ENCODE results near the gene TCP10L.
"Not testable (repeated sequence)": the region's sequence is repeated elsewhere in the genome, so short reads cannot be mapped to it uniquely, and the experiment has no call there.

The TCP10L gene

GRCh38 chr21:32569261-32570230, 15.8 kb downstream of the TCP10L start:
- in situ Hi-C loops (cut with MboI; ENCODE audit: low pct_unique_long_range_greater_than_20kb, low sequenced_read_pairs, unreplicated experiment), result no loop called here
- TF ChIP-seq CTCF (IDR thresholded peaks at IDR 0.05; ENCODE audit: extremely low read depth, insufficient read depth, missing control alignments), result peak; percentile 85
- peak; percentile 85 for DNase-seq (ENCODE audit: low spot score)

DNA sequence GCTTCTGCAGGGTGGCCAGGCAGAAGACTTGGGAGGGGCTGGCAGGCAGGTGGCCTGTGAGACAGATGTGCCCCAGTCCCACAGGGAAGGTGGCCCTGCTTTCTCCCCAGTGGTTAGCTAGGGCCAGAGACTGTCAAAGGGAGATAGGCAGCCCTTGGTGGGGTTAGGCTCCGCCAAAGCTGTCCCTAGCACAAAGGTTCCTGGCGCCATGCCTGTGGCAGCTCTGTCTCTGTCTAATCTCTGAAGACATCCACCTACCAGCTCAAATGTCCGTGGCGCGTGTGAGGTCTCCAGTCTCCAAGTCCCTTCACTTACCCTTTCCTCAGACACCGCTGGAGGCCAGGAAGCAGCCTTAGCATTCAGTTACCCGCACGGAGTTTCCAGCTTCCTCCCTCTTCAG, 17.7 kb downstream of the TCP10L start:
- no peak for DNase-seq (ENCODE audit: low spot score)
- in situ Hi-C loops (cut with MboI; ENCODE audit: low pct_unique_long_range_greater_than_20kb, low sequenced_read_pairs, unreplicated experiment), result no loop called here

DNA sequence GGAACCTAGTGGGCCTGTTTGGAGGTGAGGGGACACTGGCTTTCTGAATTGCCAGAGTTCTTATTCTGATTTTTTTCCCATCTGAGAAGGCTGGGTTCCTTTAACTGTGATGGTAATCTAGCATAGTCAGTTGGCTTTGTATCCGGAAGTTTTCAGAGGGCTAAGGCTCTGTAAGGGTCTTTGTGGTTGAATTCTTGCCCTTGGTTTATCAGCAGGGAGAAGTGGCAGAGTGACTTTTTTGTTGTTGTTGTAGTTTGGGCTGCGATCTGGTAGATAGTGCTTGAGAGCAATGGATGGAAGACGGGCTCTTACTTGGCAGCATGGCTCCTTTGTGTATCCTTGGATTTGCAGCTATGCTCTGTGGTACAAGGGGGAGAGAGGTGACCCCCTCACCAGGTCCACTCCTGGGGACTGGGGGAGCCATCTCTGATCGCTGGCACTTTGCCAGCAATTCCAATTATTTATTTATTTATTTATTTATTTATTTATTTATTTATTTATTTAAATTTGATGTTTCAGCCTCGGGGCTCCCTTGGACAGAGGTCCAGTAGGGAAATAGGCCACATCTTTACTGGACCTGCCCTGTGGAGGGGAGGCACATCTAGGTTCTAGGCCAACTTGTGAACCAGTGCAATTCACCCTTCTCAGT, 18.5 kb downstream of the TCP10L start:
- in situ Hi-C loops (cut with MboI; ENCODE audit: low pct_unique_long_range_greater_than_20kb, low sequenced_read_pairs, unreplicated experiment), result no loop called here
- TF ChIP-seq CTCF (IDR thresholded peaks at IDR 0.05; ENCODE audit: extremely low read depth, insufficient read depth, missing control alignments), result no peak
- no peak for DNase-seq (ENCODE audit: low spot score)

More for the DNA sequence above, 17.7 kb downstream of the TCP10L start:
- TF ChIP-seq CTCF (IDR thresholded peaks at IDR 0.05; ENCODE audit: extremely low read depth, insufficient read depth, missing control alignments), result no peak

DNA sequence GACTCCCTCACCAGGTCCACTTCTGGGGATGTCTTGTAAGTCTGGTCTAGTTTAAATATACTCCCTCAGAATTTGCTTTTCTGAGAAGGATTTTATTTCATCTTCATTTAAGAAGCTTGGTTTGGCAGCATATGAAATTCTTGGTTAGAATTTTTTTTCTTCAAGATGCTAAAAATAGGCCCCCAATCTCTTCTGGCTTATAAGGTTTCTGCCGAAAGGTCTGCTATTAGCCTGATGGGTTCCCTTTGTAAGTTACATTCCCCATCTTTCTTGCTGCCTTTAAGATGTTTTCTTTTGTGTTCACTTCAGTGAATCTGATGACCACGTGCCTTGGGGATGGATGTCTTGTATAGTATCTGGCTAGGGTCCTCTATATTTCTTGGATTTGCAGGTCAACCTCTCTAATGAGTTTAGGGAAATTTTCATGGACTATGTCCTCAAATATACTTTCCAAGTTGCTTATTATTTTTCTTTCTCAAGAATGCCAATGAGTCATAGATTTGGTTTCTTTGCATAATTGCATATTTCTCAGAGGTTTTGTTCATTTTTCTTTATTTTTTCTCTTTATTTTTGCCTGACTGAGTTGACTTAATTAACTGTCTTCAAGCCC, 19.4 kb downstream of the TCP10L start:
- in situ Hi-C loops (cut with MboI; ENCODE audit: low pct_unique_long_range_greater_than_20kb, low sequenced_read_pairs, unreplicated experiment), result no loop called here
- no peak for TF ChIP-seq CTCF (IDR thresholded peaks at IDR 0.05; ENCODE audit: extremely low read depth, insufficient read depth, missing control alignments)
- DNase-seq (ENCODE audit: low spot score), result no peak

GRCh38 chr21:32562915-32563314, 22.4 kb downstream of the TCP10L start:
- TF ChIP-seq CTCF (IDR thresholded peaks at IDR 0.05; ENCODE audit: extremely low read depth, insufficient read depth, missing control alignments), result no peak
- in situ Hi-C loops (cut with MboI; ENCODE audit: low pct_unique_long_range_greater_than_20kb, low sequenced_read_pairs, unreplicated experiment), result no loop called here
- no peak for DNase-seq (ENCODE audit: low spot score)

DNA sequence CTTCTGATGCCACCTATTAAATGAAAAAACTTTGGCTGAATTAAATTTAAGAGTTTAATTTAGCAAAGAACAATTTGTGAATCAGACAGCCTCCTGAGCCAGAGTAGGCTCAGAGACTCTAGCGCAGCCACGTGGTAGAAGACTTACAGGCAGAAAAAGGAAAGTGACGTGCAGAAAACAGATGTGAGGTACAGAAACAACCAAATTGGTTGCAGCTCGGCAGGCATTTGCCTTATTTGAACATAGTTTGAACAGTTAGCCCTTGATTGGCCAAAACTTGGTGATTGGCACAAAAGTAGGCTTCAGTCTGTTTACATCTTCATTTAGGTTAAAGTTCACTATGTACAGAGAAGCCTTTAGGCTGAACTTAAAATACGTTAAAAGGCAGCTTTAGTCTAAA, 22.9 kb downstream of the TCP10L start:
- TF ChIP-seq CTCF (IDR thresholded peaks at IDR 0.05; ENCODE audit: extremely low read depth, insufficient read depth, missing control alignments), result no peak
- in situ Hi-C loops (cut with MboI; ENCODE audit: low pct_unique_long_range_greater_than_20kb, low sequenced_read_pairs, unreplicated experiment), result no loop called here
- no peak for DNase-seq (ENCODE audit: low spot score)

DNA sequence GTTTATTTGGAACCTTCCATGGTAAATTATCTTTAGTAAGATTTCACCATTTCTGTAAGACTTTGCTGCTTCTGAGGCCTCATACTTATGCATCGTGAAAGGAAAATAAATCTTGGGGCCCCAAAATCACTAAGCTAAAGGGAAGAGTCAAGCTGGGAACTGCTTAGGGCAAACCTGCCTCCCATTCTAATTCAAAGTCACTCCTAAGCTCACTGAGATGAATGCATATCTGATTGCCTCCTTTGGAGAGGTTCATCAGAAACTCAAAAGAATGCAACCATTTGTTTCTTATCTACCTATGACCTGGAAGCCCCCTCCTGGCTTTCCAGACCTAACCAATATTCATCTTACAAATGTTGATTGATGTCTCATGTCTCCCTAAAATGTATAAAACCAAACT, 23.8 kb downstream of the TCP10L start:
- in situ Hi-C loops (cut with MboI; ENCODE audit: low pct_unique_long_range_greater_than_20kb, low sequenced_read_pairs, unreplicated experiment); DNase-seq (ENCODE audit: low spot score): not testable (repeated sequence)

All from GM13977 (cell line).